ENCODE measurements around the gene RAX2. TPM values are rescaled to one million over a fixed set of nuclear protein-coding genes. Genes with fewer than 3 reads are reported as not detected.

The RAX2 gene
- total and polyA plus RNA-seq, 2 donors (not counting 3 experiments of a cell fraction or from before 2014, with no cell fraction given), result not detected

DNA sequence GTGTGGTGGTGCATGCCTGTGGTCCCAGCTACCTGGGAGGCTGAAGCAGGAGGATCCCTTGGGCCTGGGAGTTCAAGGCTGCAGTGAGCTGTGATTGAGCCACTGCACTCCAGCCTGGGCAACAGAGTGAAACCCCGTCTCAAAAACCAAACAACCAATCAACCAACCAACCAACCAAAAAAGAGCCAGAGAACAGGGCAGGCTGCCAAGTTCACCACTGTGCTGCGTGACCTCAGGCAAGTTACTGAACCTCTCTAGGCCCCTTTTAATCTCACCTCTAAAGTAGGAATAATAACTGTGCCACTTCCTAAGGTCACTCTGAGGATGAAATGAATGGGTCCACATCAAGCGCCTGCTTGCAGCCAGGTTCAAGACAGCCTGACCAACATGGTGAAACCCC is 46.9 kb downstream of the RAX2 start:
- no peaks in the 10 kb centered on the region for H4K20me1 ChIP-seq (replicated peaks; ENCODE audit: control insufficient read depth, extremely low read depth, insufficient read depth, low read length)
- dilution Hi-C loops (cut with MboI; ENCODE audit: extremely low pct_ligation_motif_present, low sequenced_read_pairs) (no loop called here), intact Hi-C loops (cut with micrococcal nuclease) (no loop called here)
- no peaks in the 10 kb centered on the region for H3K9me1 ChIP-seq (replicated peaks; ENCODE audit: control insufficient read depth, extremely low read depth, insufficient read depth, low read length)
- CTCF ChIA-PET, result interaction anchor here (1.2 kb wide), 1 partner anchor 97 kb away, joined by 3 read pairs; no protein-coding TSS in a partner anchor
- TF ChIP-seq POLR2AphosphoS5 (IDR thresholded peaks at IDR 0.05; ENCODE audit: insufficient read depth, low read depth, low read length), result no peak
- TF ChIP-seq JUN (IDR thresholded peaks at IDR 0.05; ENCODE audit: borderline replicate concordance, insufficient read depth, insufficient read length, low read depth), result no peak
- no peak for TF ChIP-seq FOS (IDR thresholded peaks at IDR 0.05; ENCODE audit: borderline replicate concordance, insufficient read depth, low read length)
- TF ChIP-seq, protein P1, sequence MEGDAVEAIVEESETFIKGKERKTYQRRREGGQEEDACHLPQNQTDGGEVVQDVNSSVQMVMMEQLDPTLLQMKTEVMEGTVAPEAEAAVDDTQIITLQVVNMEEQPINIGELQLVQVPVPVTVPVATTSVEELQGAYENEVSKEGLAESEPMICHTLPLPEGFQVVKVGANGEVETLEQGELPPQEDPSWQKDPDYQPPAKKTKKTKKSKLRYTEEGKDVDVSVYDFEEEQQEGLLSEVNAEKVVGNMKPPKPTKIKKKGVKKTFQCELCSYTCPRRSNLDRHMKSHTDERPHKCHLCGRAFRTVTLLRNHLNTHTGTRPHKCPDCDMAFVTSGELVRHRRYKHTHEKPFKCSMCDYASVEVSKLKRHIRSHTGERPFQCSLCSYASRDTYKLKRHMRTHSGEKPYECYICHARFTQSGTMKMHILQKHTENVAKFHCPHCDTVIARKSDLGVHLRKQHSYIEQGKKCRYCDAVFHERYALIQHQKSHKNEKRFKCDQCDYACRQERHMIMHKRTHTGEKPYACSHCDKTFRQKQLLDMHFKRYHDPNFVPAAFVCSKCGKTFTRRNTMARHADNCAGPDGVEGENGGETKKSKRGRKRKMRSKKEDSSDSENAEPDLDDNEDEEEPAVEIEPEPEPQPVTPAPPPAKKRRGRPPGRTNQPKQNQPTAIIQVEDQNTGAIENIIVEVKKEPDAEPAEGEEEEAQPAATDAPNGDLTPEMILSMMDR (IDR thresholded peaks at IDR 0.05; ENCODE audit: extremely low read depth in 1 of 2, insufficient read depth in 1 of 2, low read depth in 1 of 2, low read length in 2 of 2), result no peak
- TF ChIP-seq, protein P2, sequence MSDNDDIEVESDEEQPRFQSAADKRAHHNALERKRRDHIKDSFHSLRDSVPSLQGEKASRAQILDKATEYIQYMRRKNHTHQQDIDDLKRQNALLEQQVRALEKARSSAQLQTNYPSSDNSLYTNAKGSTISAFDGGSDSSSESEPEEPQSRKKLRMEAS (IDR thresholded peaks at IDR 0.05; ENCODE audit: insufficient read depth, insufficient read length), result no peak
- TF ChIP-seq EZH2 (IDR thresholded peaks at IDR 0.05; ENCODE audit: borderline replicate concordance, low read depth, low read length, severe bottlenecking), result no peak
- TF ChIP-seq MYC (IDR thresholded peaks at IDR 0.05; ENCODE audit: low read depth, low read length), result no peak
- no peak for TF ChIP-seq GATA2 (IDR thresholded peaks at IDR 0.05; ENCODE audit: insufficient read depth, insufficient read length, low read depth, low read length)
- no peak overlapping the region for H3K4me2 ChIP-seq (ENCODE audit: insufficient read depth, low read length)
- H3K79me2 ChIP-seq (ENCODE audit: control insufficient read depth, insufficient read depth, low read length), result no peaks in the 10 kb centered on the region
- H3K9ac ChIP-seq (replicated peaks; ENCODE audit: extremely low read depth, insufficient read depth, low read length), result no peak overlapping the region
- no TSS peak for BruUV-seq (replicated peaks)
- H3K9me3 ChIP-seq (replicated peaks; ENCODE audit: control insufficient read depth, insufficient read depth, low read length), result no peaks in the 10 kb centered on the region
- no peak overlapping the region for H3K4me3 ChIP-seq (replicated peaks in 1 of 3; ENCODE audit: insufficient read depth in 1 of 3, low read depth in 1 of 3, low read length in 3 of 3)
- POLR2A ChIA-PET, result no interaction called here
- DNase-seq (ENCODE audit: low read depth, low spot score) (no peak), FAIRE-seq (no peak)
- no peaks in the 10 kb centered on the region for H3K4me1 ChIP-seq (ENCODE audit: control insufficient read depth, extremely low read depth, insufficient read depth, low read length)
- H3K27me3 ChIP-seq (ENCODE audit: control insufficient read depth in 2 of 2, insufficient read depth in 2 of 2, low read length in 2 of 2), result peaks cover 20 to 27% of the 10 kb centered on the region in 2 experiments
- H3K36me3 ChIP-seq (ENCODE audit: control insufficient read depth in 2 of 2, extremely low read depth in 1 of 2, insufficient read depth in 2 of 2, low read length in 2 of 2), result no peaks in the 10 kb centered on the region
- H3K27ac ChIP-seq (ENCODE audit: insufficient read depth, low read depth, low read length), result no peak overlapping the region
- H2AFZ ChIP-seq (ENCODE audit: low read depth, low read length), result no peak overlapping the region
